Stimulated activated CD4-positive, alpha-beta T cell treated with anti-CD3 and anti-CD28 coated beads, Interleukin-12 subunit alpha, Interleukin-12 subunit beta, amount 100 ng/mL, for 48 hours (primary cell): ENCODE measurements around the gene GPX4.
A peak's percentile ranks its signal among the peaks of the same experiment; 100 is the strongest.

Experiments
- DNase-seq, 3 donors: peaks; one replicate each; pipeline ENCODE4 v3.0.0-alpha.2; 2020; ENCODE audit warnings: low read depth in 2 of 3, low spot score in 1 of 3

The GPX4 gene

GRCh38 chr19:1084024-1084868 lies 19.5 kb upstream of the GPX4 start:
- DNase-seq: no peak

- DNase-seq: no peak
Observed at GRCh38 chr19:1085053-1085658, 18.6 kb upstream of the GPX4 start.

- DNase-seq: no peak
Observed at GRCh38 chr19:1085676-1086442, 17.9 kb upstream of the GPX4 start.

DNA sequence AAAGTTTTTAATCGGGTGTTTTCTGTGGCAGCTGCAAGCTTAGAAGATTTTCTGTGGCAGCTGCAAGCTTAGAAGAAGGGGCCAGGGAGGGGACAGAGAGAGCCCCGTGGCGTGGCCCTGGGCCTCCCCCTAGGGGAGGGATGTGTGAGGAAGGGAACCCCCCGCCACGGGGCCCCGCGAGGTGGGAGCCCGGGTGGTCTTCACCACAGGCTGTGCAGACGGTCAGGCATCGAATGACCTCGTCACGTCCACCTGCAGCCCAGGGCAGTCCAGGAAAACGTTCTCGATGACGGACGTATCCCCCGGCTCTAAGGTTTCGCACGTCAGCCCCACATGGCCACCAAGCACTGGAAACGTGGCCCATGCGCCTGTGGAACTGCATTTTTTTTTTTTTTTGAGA lies 17.2 kb upstream of the GPX4 start:
- no peak for DNase-seq

DNA sequence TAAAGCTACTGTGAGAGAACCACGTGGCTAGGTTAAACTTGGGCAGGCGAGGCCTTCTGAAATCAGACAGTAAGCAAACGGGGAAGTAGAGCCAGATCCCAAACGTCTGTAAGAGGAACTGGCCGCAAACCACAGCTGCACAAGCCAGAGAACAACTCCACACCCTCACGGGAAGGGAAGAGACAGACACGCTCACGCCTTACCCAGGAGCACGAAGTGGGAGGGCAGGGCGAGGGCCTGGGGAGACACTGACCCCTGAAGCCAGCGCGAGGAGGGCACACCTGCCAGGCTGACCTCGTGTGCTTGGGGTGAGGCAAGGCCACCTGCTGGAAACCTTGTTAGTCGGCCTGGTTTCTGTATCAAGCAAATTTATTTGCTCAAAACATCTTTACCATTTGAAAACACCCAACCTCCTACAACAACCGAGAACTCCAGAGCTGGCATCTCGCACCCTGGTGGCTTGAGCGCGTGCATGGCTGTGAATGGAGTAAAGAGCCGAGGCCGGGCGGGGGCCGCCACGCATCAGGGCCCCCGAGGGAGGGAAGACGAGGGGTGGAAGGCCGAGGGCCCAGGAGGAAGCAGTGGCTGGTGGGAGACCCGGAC lies 15.9 kb upstream of the GPX4 start:
- DNase-seq: no peak

DNA sequence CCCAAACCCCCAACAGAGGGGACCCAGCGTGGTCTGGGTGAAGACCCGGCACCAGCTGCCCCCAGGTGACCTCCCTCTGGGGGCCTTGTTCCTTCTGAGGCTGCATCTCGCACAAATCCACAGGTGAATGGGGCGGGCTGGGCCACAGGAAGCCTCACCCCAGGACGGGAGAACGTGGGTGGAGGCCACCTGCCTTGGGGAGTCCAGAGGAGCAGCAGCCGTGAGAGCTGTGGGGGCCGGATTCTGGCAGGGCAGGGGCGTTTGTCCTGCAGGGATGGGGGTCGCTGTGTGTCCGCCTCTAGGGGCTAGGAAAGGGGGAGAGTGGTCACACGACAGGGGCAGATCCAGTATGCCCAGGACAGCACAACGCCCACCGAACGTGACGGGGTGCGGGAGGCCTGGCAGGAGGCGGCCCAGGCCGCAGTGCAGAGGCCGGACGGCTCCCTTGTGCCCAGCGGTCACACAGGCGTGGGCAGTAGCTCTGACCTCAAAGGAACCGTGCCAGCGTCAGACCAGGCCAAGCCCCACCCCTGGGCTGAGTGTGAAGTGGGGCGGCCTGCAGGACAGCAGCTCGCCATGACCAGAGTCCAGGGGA lies 15.3 kb upstream of the GPX4 start:
- no peak for DNase-seq

DNA sequence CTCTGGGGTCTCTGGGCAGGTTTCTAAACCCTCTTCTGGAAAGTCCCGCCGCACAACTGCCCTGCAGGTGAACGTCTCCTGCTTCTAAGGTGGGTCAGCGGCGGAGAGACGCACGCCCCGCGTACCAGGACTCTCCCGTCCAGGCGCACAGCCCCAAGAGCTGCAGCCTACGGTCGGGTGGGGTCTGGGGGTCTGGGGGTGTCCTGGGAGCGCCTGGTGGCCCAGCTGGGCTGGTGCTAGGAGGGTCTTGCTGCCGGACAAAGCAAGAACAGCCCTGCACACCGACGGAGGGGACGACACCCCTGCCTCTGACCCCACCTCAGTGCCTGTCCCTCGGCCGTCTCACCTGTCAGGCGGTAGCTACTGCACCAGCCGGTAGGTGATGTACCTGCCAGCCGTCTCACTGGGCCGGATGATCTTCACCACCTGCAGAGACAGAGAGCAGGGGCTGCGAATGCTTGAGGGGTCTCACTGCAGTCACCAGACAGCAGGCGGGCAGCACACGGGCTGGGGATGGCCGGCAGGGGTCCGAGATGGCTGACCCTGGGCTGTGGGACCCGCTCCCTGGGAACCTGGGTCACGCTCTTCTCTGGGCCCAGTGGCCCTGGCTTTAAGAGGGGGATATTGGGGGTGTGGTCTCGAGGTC lies 14.5 kb upstream of the GPX4 start:
- DNase-seq: no peak

DNA sequence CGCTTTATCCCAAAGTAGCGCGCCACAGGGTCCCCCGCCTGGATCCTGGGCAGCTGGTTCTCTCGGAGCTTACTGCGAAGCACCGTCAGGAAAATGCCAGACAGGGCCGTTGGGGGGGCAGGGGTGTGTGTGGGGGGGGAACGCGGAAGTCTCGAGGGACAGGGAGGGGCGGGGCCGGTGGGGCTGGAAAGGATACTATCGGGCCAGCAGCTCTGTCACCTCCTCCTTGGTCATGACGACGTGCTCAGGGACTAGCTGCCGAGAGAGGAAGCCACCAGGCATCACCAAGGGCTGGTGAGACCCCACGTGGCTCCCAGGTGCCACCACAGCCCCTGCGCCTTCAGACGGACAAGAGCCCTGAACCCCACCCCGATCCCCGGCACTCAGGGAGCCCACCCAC lies 13.9 kb upstream of the GPX4 start:
- no peak for DNase-seq

DNA sequence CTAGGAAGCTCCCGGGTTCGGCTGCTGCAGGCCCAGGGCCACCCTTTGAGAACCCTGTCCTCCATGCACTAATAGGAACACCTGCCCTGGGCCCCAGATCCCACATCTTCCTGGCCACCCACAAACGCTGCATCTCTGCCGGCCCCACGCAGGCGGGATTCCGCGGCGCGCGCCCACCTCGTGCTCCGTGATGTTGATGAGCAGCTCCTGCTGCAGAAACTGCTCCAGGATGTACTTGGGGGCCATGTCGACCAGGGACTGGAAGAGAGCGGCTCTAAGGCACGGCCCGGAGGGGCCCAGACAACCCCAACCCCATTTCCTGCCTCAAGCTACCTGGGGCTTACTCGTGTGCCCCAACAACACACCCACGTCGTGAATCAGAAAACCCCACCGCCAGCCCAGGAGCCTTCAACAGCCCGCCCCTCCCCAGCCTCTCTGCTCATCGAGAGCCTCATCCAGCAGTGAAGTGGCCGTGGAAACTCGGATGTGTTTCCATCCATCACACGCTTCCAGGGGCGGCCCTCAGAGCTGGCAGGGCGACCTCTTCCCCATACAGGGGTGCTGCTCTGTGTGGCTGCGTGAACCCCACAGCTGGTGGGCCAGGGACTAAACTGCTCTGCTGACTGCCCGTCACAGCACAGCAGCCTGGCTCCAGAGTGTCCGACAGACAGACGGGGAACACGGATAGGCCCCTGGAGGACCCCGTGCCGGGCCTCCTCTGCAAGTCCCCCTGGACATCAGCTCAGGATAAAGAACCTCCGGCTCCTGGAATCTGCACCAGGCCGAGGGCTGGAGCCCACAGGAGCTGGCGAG lies 12.9 kb upstream of the GPX4 start:
- DNase-seq: no peak

- no peak for DNase-seq
Observed at GRCh38 chr19:1091544-1092175, 12.1 kb upstream of the GPX4 start.

- DNase-seq: no peak
Observed at GRCh38 chr19:1093330-1093729, 10.5 kb upstream of the GPX4 start.

DNA sequence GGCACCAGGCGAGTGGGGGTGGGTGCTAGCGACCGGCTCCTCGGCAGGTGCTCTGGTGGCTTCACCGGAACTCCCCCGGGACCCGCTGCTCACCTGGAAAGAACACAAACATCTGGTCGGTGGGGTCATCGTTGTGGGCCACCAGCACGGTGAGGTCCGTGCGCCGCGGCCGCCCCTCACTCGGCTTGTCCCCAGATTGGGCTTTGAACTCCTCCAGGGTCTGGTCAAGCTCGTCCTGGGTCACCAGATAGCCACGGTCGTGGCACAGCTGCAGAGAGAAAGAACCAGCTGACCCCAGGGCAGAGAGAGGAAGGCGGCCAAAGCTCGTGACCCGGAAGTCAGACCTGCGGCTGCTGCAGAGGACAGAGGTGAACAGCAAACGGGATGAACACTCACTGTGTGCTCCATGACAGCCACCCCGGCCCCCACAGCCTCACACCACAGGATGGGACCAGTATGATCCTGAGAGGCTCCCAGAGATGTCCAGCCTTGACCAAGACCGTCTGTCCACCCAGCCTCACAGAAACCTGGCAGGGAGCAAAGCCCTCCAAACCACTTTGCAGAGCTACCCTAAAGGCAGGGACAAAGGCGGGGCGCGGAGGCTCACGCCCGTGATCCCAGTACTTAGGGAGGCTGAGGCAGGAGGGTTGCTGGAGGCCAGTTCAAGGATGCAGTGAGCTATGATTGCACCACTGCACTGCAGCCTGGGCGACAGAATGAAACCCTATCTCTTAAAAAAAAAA lies 9.8 kb upstream of the GPX4 start:
- DNase-seq: no peak

DNA sequence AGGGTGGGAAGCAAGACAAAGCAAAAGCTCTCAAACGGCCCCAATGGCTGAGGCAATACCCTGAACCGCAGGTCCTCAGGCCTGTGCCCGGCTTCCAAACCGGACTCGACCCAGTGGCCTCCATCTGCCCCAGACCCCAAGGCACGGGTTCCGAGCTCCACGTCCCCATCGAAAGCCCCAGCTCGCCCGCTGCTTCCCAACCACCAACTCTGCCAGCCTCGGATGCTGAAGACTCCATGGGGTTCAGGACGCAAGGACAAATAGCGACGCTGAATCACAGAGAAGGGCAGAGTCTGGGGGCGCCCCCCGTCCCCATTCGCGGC lies 9.2 kb upstream of the GPX4 start:
- no peak for DNase-seq

DNA sequence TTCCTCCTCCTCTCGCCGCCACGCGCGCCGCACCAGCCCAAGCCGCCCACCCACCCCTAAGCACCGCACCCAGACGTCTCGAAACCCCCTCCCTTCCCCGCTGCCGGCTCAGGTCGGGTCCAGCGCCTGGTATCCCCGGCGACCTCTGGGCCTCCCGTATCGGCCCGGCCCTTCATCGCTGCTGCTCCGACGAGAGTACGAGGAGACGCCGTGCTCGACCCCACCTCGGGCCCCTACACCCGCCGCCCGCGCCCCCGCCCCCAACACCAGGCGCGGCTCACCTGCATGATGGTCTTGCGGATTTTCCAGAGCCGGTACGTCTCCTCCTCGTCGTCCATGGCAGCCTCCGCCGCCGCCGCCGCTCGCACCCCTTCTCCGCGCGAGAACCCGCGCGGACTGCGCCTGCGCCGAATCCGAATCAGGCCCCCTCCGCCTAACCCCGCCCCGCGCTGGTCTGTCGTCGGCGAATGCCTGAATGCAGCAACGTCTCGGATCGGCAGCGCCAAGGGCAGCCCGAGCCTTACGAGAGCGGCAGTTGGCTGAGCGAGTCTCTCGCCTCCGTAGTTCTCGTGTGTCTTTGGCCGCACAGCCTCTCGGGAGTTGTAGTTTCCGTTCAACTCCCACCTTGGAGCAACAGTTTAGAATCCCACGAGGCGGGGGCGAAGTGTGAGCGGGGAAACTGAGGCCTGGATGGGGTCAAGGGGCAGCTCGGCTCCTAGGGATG lies 8.7 kb upstream of the GPX4 start, which contains the start of gene POLR2E:
Gene POLR2E (minus strand): TSS at position 398 of the 724 bp plus-strand sequence. CDS start 60 bp downstream, at position 338.
- DNase-seq: peak; percentile 97

- DNase-seq: no peak
Observed at GRCh38 chr19:1097810-1098176, 6.0 kb upstream of the GPX4 start.

GRCh38 chr19:1098177-1099051 lies 5.4 kb upstream of the GPX4 start:
- no peak for DNase-seq

DNA sequence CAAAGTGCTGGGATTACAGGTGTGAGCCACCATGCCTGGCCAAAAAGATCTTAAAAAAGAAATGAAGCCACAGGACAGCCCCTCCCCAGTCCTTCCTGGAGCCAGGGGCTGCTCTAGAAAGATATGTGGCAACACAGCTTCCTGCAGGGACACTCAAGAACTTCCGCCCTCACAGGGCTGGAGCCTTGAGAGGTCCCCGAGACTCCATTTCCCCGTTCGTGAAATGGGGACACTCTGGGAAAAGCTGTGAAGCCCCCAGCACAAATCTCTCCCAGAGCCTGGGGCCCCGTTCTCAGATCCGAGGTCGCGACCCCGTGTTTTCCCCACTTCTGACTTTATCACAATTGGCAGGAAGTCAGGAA lies 2.5 kb upstream of the GPX4 start:
- no peak for DNase-seq
